GM18867 (cell line): ENCODE results near the gene UBXN4.
"Not testable (repeated sequence)": the region's sequence is repeated elsewhere in the genome, so short reads cannot be mapped to it uniquely, and the experiment has no call there.

Experiments
- ATAC-seq: cut with Tn5 transposase; IDR thresholded peaks from one replicate; pipeline ENCODE4 v1.9.1; 2021; ENCODE audit warnings: mild to moderate bottlenecking, moderate library complexity; ENCODE audit not compliant: unreplicated experiment

Gene UBXN4

GRCh38 chr2:135762022-135762421, 20.4 kb downstream of the UBXN4 start:
- no peak for ATAC-seq

GRCh38 chr2:135762530-135762929, 20.9 kb downstream of the UBXN4 start:
- no peak for ATAC-seq

GRCh38 chr2:135768863-135769262, 27.2 kb downstream of the UBXN4 start:
- no peak for ATAC-seq

GRCh38 chr2:135773319-135773718, 31.7 kb downstream of the UBXN4 start:
- ATAC-seq = no peak

- ATAC-seq = no peak
These were observed 32.3 kb downstream of the UBXN4 start for GRCh38 chr2:135773917-135774316.

GRCh38 chr2:135775420-135775819, 33.8 kb downstream of the UBXN4 start:
- ATAC-seq = no peak

GRCh38 chr2:135776367-135776766, 34.7 kb downstream of the UBXN4 start:
- ATAC-seq = no peak

GRCh38 chr2:135782231-135782630, 40.6 kb downstream of the UBXN4 start:
- ATAC-seq = no peak

- no peak for ATAC-seq
These were observed 41.8 kb downstream of the UBXN4 start for GRCh38 chr2:135783439-135783838.

GRCh38 chr2:135785032-135785431, 43.4 kb downstream of the UBXN4 start:
- no peak for ATAC-seq

GRCh38 chr2:135786823-135787222, 45.2 kb downstream of the UBXN4 start:
- ATAC-seq = no peak

- no peak for ATAC-seq
These were observed 48.8 kb downstream of the UBXN4 start for GRCh38 chr2:135790423-135790822.

- ATAC-seq = no peak
These were observed 49.9 kb downstream of the UBXN4 start for GRCh38 chr2:135791418-135792190.

GRCh38 chr2:135792401-135793150, 50.9 kb downstream of the UBXN4 start:
- ATAC-seq = peak; percentile 55

- ATAC-seq = not testable (repeated sequence)
These were observed 54.0 kb downstream of the UBXN4 start for GRCh38 chr2:135795641-135796040.

- ATAC-seq = no peak
These were observed 55.0 kb downstream of the UBXN4 start for GRCh38 chr2:135796606-135797005.

GRCh38 chr2:135797497-135798274, 56.0 kb downstream of the UBXN4 start:
- ATAC-seq = peak; percentile 79

GRCh38 chr2:135798275-135798705, 56.6 kb downstream of the UBXN4 start:
- ATAC-seq = no peak

GRCh38 chr2:135798762-135799161, 57.1 kb downstream of the UBXN4 start:
- no peak for ATAC-seq

- no peak for ATAC-seq
These were observed 58.1 kb downstream of the UBXN4 start for GRCh38 chr2:135799738-135800137.
